Osteoblast (primary cell): ENCODE results near the gene DTNBP1. TPM values are rescaled to one million over a fixed set of nuclear protein-coding genes. Genes with fewer than 3 reads are reported as not detected.
A peak's percentile ranks its signal among the peaks of the same experiment; 100 is the strongest.

Experiments used
- DNase-seq: peaks from one replicate; pipeline ENCODE4 v3.0.0; 2011; ENCODE audit warnings: low spot score, mixed read lengths; ENCODE audit not compliant: insufficient read length; ENCODE audit errors: missing footprints
- H2AFZ ChIP-seq: 2 replicates; pipeline ENCODE4 v1.6.0; 2011; ENCODE audit warnings: mild to moderate bottlenecking, low read length
- H3K27ac ChIP-seq: 2 replicates; pipeline ENCODE4 v1.5.1; 2011; ENCODE audit warnings: mild to moderate bottlenecking, low read depth, low read length, moderate library complexity
- H3K27me3 ChIP-seq: 2 replicates; pipeline ENCODE4 v1.6.0; 2012; ENCODE audit warnings: mild to moderate bottlenecking, control low read depth, inconsistent platforms, low read length, moderate library complexity; ENCODE audit not compliant: insufficient read depth
- H3K36me3 ChIP-seq: 2 replicates; pipeline ENCODE4 v1.5.1; 2011; ENCODE audit warnings: mild to moderate bottlenecking, low read length, control low read depth, moderate library complexity; ENCODE audit not compliant: insufficient read depth
- H3K4me1 ChIP-seq: 2 replicates; pipeline ENCODE4 v1.5.1; 2011; ENCODE audit warnings: mild to moderate bottlenecking, low read length, control low read depth, moderate library complexity; ENCODE audit not compliant: insufficient read depth
- H3K4me2 ChIP-seq: 2 replicates; pipeline ENCODE4 v1.6.0; 2011; ENCODE audit warnings: mild to moderate bottlenecking, low read length; ENCODE audit not compliant: insufficient read depth
- H3K4me3 ChIP-seq: fragments of 200-600 bp; sonication (generic); 3 replicates; pipeline ENCODE4 v1.5.1; 2012; ENCODE audit warnings: mild to moderate bottlenecking, low read length, inconsistent platforms; ENCODE audit not compliant: insufficient read depth
- H3K79me2 ChIP-seq: 2 replicates; pipeline ENCODE4 v1.6.0; 2012; ENCODE audit warnings: mild to moderate bottlenecking, low read length, control low read depth, inconsistent platforms; ENCODE audit not compliant: insufficient read depth
- H3K9me3 ChIP-seq: 2 replicates; pipeline ENCODE4 v1.5.1; 2011; ENCODE audit warnings: low read depth, low read length, control low read depth
- H4K20me1 ChIP-seq: 2 replicates; pipeline ENCODE4 v1.6.0; 2012; ENCODE audit warnings: mild to moderate bottlenecking, low read length, control low read depth; ENCODE audit not compliant: insufficient read depth
- CTCF ChIP-seq: IDR thresholded peaks from 2 replicates; pipeline ENCODE4 v1.5.1; 2011; ENCODE audit warnings: mild to moderate bottlenecking, low read depth, low read length, moderate library complexity; ENCODE audit errors: extremely low read depth
- total RNA-seq: library from RNA; depleted of rRNA; stranded (reverse); fragments of >200 nt; gene quantifications from 2 replicates; pipeline ENCODE4 v1.2.3, GENCODE V29; 2012

DTNBP1 gene
- total RNA-seq, 1 donor: 5.8 TPM

- Histone ChIP-seq H4K20me1 (no peaks in the 10 kb centered on the region), H3K4me1 (no peaks in the 10 kb centered on the region), H2AFZ (no peak overlapping the region), H3K27ac (no peak overlapping the region), H3K4me3 (no peak overlapping the region), H3K27me3 (peaks cover 2% of the 10 kb centered on the region), H3K36me3 (no peaks in the 10 kb centered on the region), H3K9me3 (no peaks in the 10 kb centered on the region), H3K4me2 (no peak overlapping the region), H3K79me2 (no peaks in the 10 kb centered on the region)
- TF ChIP-seq CTCF: no peak
- DNase-seq: no peak
These were observed 43.2 kb upstream of the DTNBP1 start for GRCh38 chr6:15705981-15706380.

DNA sequence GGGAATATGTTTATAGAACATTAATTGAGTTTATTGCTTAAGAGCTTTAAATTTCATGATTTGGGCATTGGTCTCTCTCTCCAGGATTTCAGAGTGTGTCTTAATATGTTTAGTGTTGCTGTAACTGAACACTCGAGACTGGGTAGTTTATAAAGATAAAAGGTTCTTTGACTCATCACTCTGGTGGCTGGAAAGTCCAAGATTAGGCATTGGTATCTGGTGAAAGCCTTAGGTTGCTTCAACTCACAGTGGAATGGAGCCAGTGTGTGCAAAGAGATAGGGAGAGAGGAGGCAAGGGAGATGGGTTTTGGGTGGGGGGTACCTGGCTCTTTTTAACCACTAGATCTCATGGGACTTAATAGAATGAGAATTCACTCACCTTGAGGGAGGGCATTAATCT is 35.6 kb upstream of the DTNBP1 start:
- H3K36me3 ChIP-seq: no peaks in the 10 kb centered on the region
- H3K27me3 ChIP-seq: peaks cover 2% of the 10 kb centered on the region
- H4K20me1 ChIP-seq: no peaks in the 10 kb centered on the region
- H3K4me1 ChIP-seq: no peaks in the 10 kb centered on the region
- H3K79me2 ChIP-seq: no peaks in the 10 kb centered on the region
- H3K9me3 ChIP-seq: no peaks in the 10 kb centered on the region
- no peak for TF ChIP-seq CTCF
- no peak overlapping the region for H3K27ac ChIP-seq
- H3K4me2 ChIP-seq: no peak overlapping the region
- no peak overlapping the region for H3K4me3 ChIP-seq
- no peak for DNase-seq
- no peak overlapping the region for H2AFZ ChIP-seq

- H3K9me3 ChIP-seq: no peaks in the 10 kb centered on the region
- no peak overlapping the region for H3K4me2 ChIP-seq
- peaks cover 2% of the 10 kb centered on the region for H3K27me3 ChIP-seq
- no peak for DNase-seq
- no peak overlapping the region for H2AFZ ChIP-seq
- no peaks in the 10 kb centered on the region for H3K36me3 ChIP-seq
- no peaks in the 10 kb centered on the region for H3K4me1 ChIP-seq
- TF ChIP-seq CTCF: no peak
- no peak overlapping the region for H3K27ac ChIP-seq
- H4K20me1 ChIP-seq: no peaks in the 10 kb centered on the region
- no peaks in the 10 kb centered on the region for H3K79me2 ChIP-seq
- H3K4me3 ChIP-seq: no peak overlapping the region
These were observed 35.1 kb upstream of the DTNBP1 start for GRCh38 chr6:15697895-15698294.

- Histone ChIP-seq H3K4me1 (peaks cover 7% of the 10 kb centered on the region), H3K9me3 (no peaks in the 10 kb centered on the region), H4K20me1 (no peaks in the 10 kb centered on the region), H3K36me3 (no peaks in the 10 kb centered on the region), H3K27ac (no peak overlapping the region), H3K4me3 (peak overlapping the region; percentile 62), H3K79me2 (no peaks in the 10 kb centered on the region), H3K27me3 (no peaks in the 10 kb centered on the region), H2AFZ (peak overlapping the region; percentile 92), H3K4me2 (peak overlapping the region; percentile 83)
- DNase-seq: peak; percentile 95
- peak; percentile 100 for TF ChIP-seq CTCF
These were observed 28.5 kb upstream of the DTNBP1 start for GRCh38 chr6:15691250-15691869.
